Measurements from ENCODE around the gene ARL3.

Gene ARL3

GRCh38 chr10:102647443-102648268 lies 66.5 kb downstream of the ARL3 start:
- Histone ChIP-seq H2AK5ac (ENCODE audit: low read length) (no peak overlapping the region), H3K79me2 (ENCODE audit: control insufficient read depth, insufficient read depth, low read length, poor library complexity) (peaks cover 48% of the 10 kb centered on the region), H3K14ac (ENCODE audit: low read length) (no peak overlapping the region), H2BK5ac (ENCODE audit: low read depth, low read length, poor library complexity) (no peak overlapping the region), H4K91ac (ENCODE audit: low read depth, low read length) (no peak overlapping the region), H2BK12ac (ENCODE audit: low read length) (no peak overlapping the region), H3K9me3 (ENCODE audit: insufficient read depth, low read depth, low read length) (no peaks in the 10 kb centered on the region), H3K27ac (ENCODE audit: low read depth, low read length) (no peak overlapping the region), H3K4me1 (ENCODE audit: control insufficient read depth in 1 of 2, insufficient read depth in 2 of 2, low read length in 2 of 2) (peaks cover 20 to 48% of the 10 kb centered on the region in 2 experiments), H4K12ac (ENCODE audit: low read depth, low read length) (no peak overlapping the region), H3K18ac (ENCODE audit: low read length) (no peak overlapping the region), H4K8ac (ENCODE audit: low read depth, low read length) (no peak overlapping the region), H3K4me2 (ENCODE audit: low read length) (peak overlapping the region; percentile 72), H3K9ac (ENCODE audit: low read length) (no peak overlapping the region), H3K27me3 (ENCODE audit: insufficient read depth, low read length) (no peaks in the 10 kb centered on the region), H2AFZ (ENCODE audit: insufficient read depth, low read length, poor library complexity) (no peak overlapping the region), H3K79me1 (ENCODE audit: low read length) (peaks cover 18% of the 10 kb centered on the region), H2BK120ac (ENCODE audit: insufficient read depth, low read length, poor library complexity) (no peak overlapping the region), H3K4ac (ENCODE audit: low read depth, low read length) (peak overlapping the region; percentile 62), H3K23ac (ENCODE audit: low read length) (no peak overlapping the region), H3K36me3 (ENCODE audit: control insufficient read depth in 1 of 2, insufficient read depth in 2 of 2, low read length in 2 of 2) (peaks cover 23 to 31% of the 10 kb centered on the region in 2 experiments), H3K4me3 (ENCODE audit: low read depth, low read length) (no peak overlapping the region)
- WGBS (ENCODE audit: extremely low coverage, insufficient coverage, insufficient read length): no CpG with 5 or more reads among the region's 7 CpGs
- DNase-seq: no peak

- H2BK5ac ChIP-seq (ENCODE audit: low read depth, low read length, poor library complexity): no peak overlapping the region
- H2AK5ac ChIP-seq (ENCODE audit: low read length): no peak overlapping the region
- no peak overlapping the region for H3K14ac ChIP-seq (ENCODE audit: low read length)
- H3K4me2 ChIP-seq (ENCODE audit: low read length): peak overlapping the region; percentile 72
- H2AFZ ChIP-seq (ENCODE audit: insufficient read depth, low read length, poor library complexity): no peak overlapping the region
- no peak overlapping the region for H3K18ac ChIP-seq (ENCODE audit: low read length)
- no peaks in the 10 kb centered on the region for H3K27me3 ChIP-seq (ENCODE audit: insufficient read depth, low read length)
- no peak for DNase-seq
- H3K9me3 ChIP-seq (ENCODE audit: insufficient read depth, low read depth, low read length): no peaks in the 10 kb centered on the region
- peak overlapping the region; percentile 92 for H3K4me3 ChIP-seq (ENCODE audit: low read depth, low read length)
- H3K4ac ChIP-seq (ENCODE audit: low read depth, low read length): peak overlapping the region; percentile 62
- no peak overlapping the region for H3K9ac ChIP-seq (ENCODE audit: low read length)
- H4K91ac ChIP-seq (ENCODE audit: low read depth, low read length): no peak overlapping the region
- no peak overlapping the region for H2BK120ac ChIP-seq (ENCODE audit: insufficient read depth, low read length, poor library complexity)
- H3K23ac ChIP-seq (ENCODE audit: low read length): no peak overlapping the region
- H4K12ac ChIP-seq (ENCODE audit: low read depth, low read length): no peak overlapping the region
- peaks cover 47% of the 10 kb centered on the region for H3K79me2 ChIP-seq (ENCODE audit: control insufficient read depth, insufficient read depth, low read length, poor library complexity)
- H3K79me1 ChIP-seq (ENCODE audit: low read length): peaks cover 23% of the 10 kb centered on the region
- peaks cover 19 to 27% of the 10 kb centered on the region in 2 experiments for H3K36me3 ChIP-seq (ENCODE audit: control insufficient read depth in 1 of 2, insufficient read depth in 2 of 2, low read length in 2 of 2)
- peak overlapping the region; percentile 15 for H2BK12ac ChIP-seq (ENCODE audit: low read length)
- H3K4me1 ChIP-seq (ENCODE audit: control insufficient read depth in 1 of 2, insufficient read depth in 2 of 2, low read length in 2 of 2): peaks cover 20 to 48% of the 10 kb centered on the region in 2 experiments
- WGBS (ENCODE audit: extremely low coverage, insufficient coverage, insufficient read length): no CpG with 5 or more reads among the region's 18 CpGs
- no peak overlapping the region for H4K8ac ChIP-seq (ENCODE audit: low read depth, low read length)
- H3K27ac ChIP-seq (ENCODE audit: low read depth, low read length): no peak overlapping the region
Measured at GRCh38 chr10:102646610-102647442, 67.4 kb downstream of the ARL3 start.

- Histone ChIP-seq H2AK5ac (ENCODE audit: low read length) (peak overlapping the region; percentile 4), H3K9ac (ENCODE audit: low read length) (peak overlapping the region; percentile 39), H2AFZ (ENCODE audit: insufficient read depth, low read length, poor library complexity) (no peak overlapping the region), H3K4ac (ENCODE audit: low read depth, low read length) (peak overlapping the region; percentile 67), H3K23ac (ENCODE audit: low read length) (no peak overlapping the region), H2BK120ac (ENCODE audit: insufficient read depth, low read length, poor library complexity) (peak overlapping the region; percentile 9), H4K91ac (ENCODE audit: low read depth, low read length) (peak overlapping the region; percentile 40), H3K27me3 (ENCODE audit: insufficient read depth, low read length) (no peaks in the 10 kb centered on the region), H3K27ac (ENCODE audit: low read depth, low read length) (peak overlapping the region; percentile 50), H3K14ac (ENCODE audit: low read length) (peak overlapping the region; percentile 28), H2BK5ac (ENCODE audit: low read depth, low read length, poor library complexity) (peak overlapping the region; percentile 39), H3K18ac (ENCODE audit: low read length) (peak overlapping the region; percentile 16), H2BK12ac (ENCODE audit: low read length) (no peak overlapping the region), H3K79me2 (ENCODE audit: control insufficient read depth, insufficient read depth, low read length, poor library complexity) (peaks cover 46% of the 10 kb centered on the region), H3K4me2 (ENCODE audit: low read length) (peak overlapping the region; percentile 72), H3K79me1 (ENCODE audit: low read length) (peaks cover 25% of the 10 kb centered on the region), H4K12ac (ENCODE audit: low read depth, low read length) (peak overlapping the region; percentile 6), H3K9me3 (ENCODE audit: insufficient read depth, low read depth, low read length) (no peaks in the 10 kb centered on the region), H3K36me3 (ENCODE audit: control insufficient read depth in 1 of 2, insufficient read depth in 2 of 2, low read length in 2 of 2) (peaks cover 16 to 20% of the 10 kb centered on the region in 2 experiments), H3K4me3 (ENCODE audit: low read depth, low read length) (peak overlapping the region; percentile 92), H4K8ac (ENCODE audit: low read depth, low read length) (peak overlapping the region; percentile 17), H3K4me1 (ENCODE audit: control insufficient read depth in 1 of 2, insufficient read depth in 2 of 2, low read length in 2 of 2) (peaks cover 20 to 48% of the 10 kb centered on the region in 2 experiments)
- peak; percentile 75 to 78 for DNase-seq
- no CpG with 5 or more reads among the region's 29 CpGs for WGBS (ENCODE audit: extremely low coverage, insufficient coverage, insufficient read length)
Measured at GRCh38 chr10:102645741-102646609, 68.2 kb downstream of the ARL3 start.

- peaks cover 19 to 43% of the 10 kb centered on the region in 2 experiments for H3K4me1 ChIP-seq (ENCODE audit: control insufficient read depth in 1 of 2, insufficient read depth in 2 of 2, low read length in 2 of 2)
- peak overlapping the region; percentile 82 for H3K9ac ChIP-seq (ENCODE audit: low read length)
- H4K8ac ChIP-seq (ENCODE audit: low read depth, low read length): no peak overlapping the region
- H3K79me2 ChIP-seq (ENCODE audit: control insufficient read depth, insufficient read depth, low read length, poor library complexity): peaks cover 45% of the 10 kb centered on the region
- peak overlapping the region; percentile 50 for H3K27ac ChIP-seq (ENCODE audit: low read depth, low read length)
- H3K9me3 ChIP-seq (ENCODE audit: insufficient read depth, low read depth, low read length): no peaks in the 10 kb centered on the region
- peak overlapping the region; percentile 72 for H3K4me2 ChIP-seq (ENCODE audit: low read length)
- H2AFZ ChIP-seq (ENCODE audit: insufficient read depth, low read length, poor library complexity): no peak overlapping the region
- peak overlapping the region; percentile 39 for H2BK5ac ChIP-seq (ENCODE audit: low read depth, low read length, poor library complexity)
- H2BK120ac ChIP-seq (ENCODE audit: insufficient read depth, low read length, poor library complexity): no peak overlapping the region
- H3K36me3 ChIP-seq (ENCODE audit: control insufficient read depth in 1 of 2, insufficient read depth in 2 of 2, low read length in 2 of 2): peaks cover 16 to 19% of the 10 kb centered on the region in 2 experiments
- no peak overlapping the region for H3K23ac ChIP-seq (ENCODE audit: low read length)
- no peak overlapping the region for H2BK12ac ChIP-seq (ENCODE audit: low read length)
- no peak overlapping the region for H4K12ac ChIP-seq (ENCODE audit: low read depth, low read length)
- H3K27me3 ChIP-seq (ENCODE audit: insufficient read depth, low read length): no peaks in the 10 kb centered on the region
- H4K91ac ChIP-seq (ENCODE audit: low read depth, low read length): peak overlapping the region; percentile 30
- WGBS (ENCODE audit: extremely low coverage, insufficient coverage, insufficient read length): no CpG with 5 or more reads among the region's 12 CpGs
- peak in 1 of 2 donors; percentile 71 for DNase-seq
- peak overlapping the region; percentile 25 for H3K14ac ChIP-seq (ENCODE audit: low read length)
- H3K4ac ChIP-seq (ENCODE audit: low read depth, low read length): peak overlapping the region; percentile 84
- peak overlapping the region; percentile 41 for H3K18ac ChIP-seq (ENCODE audit: low read length)
- H3K79me1 ChIP-seq (ENCODE audit: low read length): peaks cover 25% of the 10 kb centered on the region
- peak overlapping the region; percentile 92 for H3K4me3 ChIP-seq (ENCODE audit: low read depth, low read length)
- no peak overlapping the region for H2AK5ac ChIP-seq (ENCODE audit: low read length)
Measured at GRCh38 chr10:102645388-102645740, 68.8 kb downstream of the ARL3 start.

All from trophoblast cell (in vitro differentiated cells and primary cell).